ENCODE measurements around the gene KRT9. TPM values are rescaled to one million over a fixed set of nuclear protein-coding genes. Genes with fewer than 3 reads are reported as not detected.
"Not testable (repeated sequence)": the region's sequence is repeated elsewhere in the genome, so short reads cannot be mapped to it uniquely, and the experiment has no call there.

KRT9 gene
- total and polyA plus RNA-seq, 4 donors, result 0.11 TPM; not detected in 3

- Histone ChIP-seq H3K4me1 (ENCODE audit: control insufficient read depth, insufficient read depth, low read length) (peaks cover 5% of the 10 kb centered on the region), H3K36me3 (ENCODE audit: control insufficient read depth, insufficient read depth, low read length) (no peaks in the 10 kb centered on the region), H3K27me3 (ENCODE audit: control insufficient read depth, insufficient read depth, low read length) (no peaks in the 10 kb centered on the region), H3K9me3 (ENCODE audit: control insufficient read depth, insufficient read depth, low read length) (no peaks in the 10 kb centered on the region), H3K27ac (ENCODE audit: low read depth, low read length) (no peak overlapping the region), H3K4me3 (ENCODE audit: low read depth, low read length) (no peak overlapping the region)
- peak; percentile 12 to 82 (median 38) for DNase-seq (ENCODE audit: low read depth in 4 of 6, low spot score in 6 of 6)
- 30% methylated on average over 12 of the region's 18 CpGs for WGBS (ENCODE audit: insufficient coverage)
These were observed 7.8 kb upstream of the KRT9 start for GRCh38 chr17:41579484-41580243.

- H3K4me3 ChIP-seq (ENCODE audit: low read depth, low read length), result no peak overlapping the region
- no peaks in the 10 kb centered on the region for H3K27me3 ChIP-seq (ENCODE audit: control insufficient read depth, insufficient read depth, low read length)
- no peak for DNase-seq (ENCODE audit: low read depth in 4 of 6, low spot score in 6 of 6)
- WGBS (ENCODE audit: insufficient coverage), result 61% methylated on average over 3 of the region's 5 CpGs
- no peak overlapping the region for H3K27ac ChIP-seq (ENCODE audit: low read depth, low read length)
- H3K36me3 ChIP-seq (ENCODE audit: control insufficient read depth, insufficient read depth, low read length), result no peaks in the 10 kb centered on the region
- no peaks in the 10 kb centered on the region for H3K9me3 ChIP-seq (ENCODE audit: control insufficient read depth, insufficient read depth, low read length)
- H3K4me1 ChIP-seq (ENCODE audit: control insufficient read depth, insufficient read depth, low read length), result peaks cover 5% of the 10 kb centered on the region
These were observed 7.1 kb upstream of the KRT9 start for GRCh38 chr17:41578971-41579370.

GRCh38 chr17:41578538-41578937, 6.7 kb upstream of the KRT9 start:
- Histone ChIP-seq H3K4me3 (ENCODE audit: low read depth, low read length) (no peak overlapping the region), H3K36me3 (ENCODE audit: control insufficient read depth, insufficient read depth, low read length) (no peaks in the 10 kb centered on the region), H3K27me3 (ENCODE audit: control insufficient read depth, insufficient read depth, low read length) (no peaks in the 10 kb centered on the region), H3K4me1 (ENCODE audit: control insufficient read depth, insufficient read depth, low read length) (peaks cover 5% of the 10 kb centered on the region), H3K9me3 (ENCODE audit: control insufficient read depth, insufficient read depth, low read length) (no peaks in the 10 kb centered on the region), H3K27ac (ENCODE audit: low read depth, low read length) (no peak overlapping the region)
- no peak for DNase-seq (ENCODE audit: low read depth in 4 of 6, low spot score in 6 of 6)
- WGBS (ENCODE audit: insufficient coverage), result no CpG with 5 or more reads among the region's 1 CpG

GRCh38 chr17:41576740-41577139, 4.9 kb upstream of the KRT9 start:
- H3K36me3 ChIP-seq (ENCODE audit: control insufficient read depth, insufficient read depth, low read length); H3K9me3 ChIP-seq (ENCODE audit: control insufficient read depth, insufficient read depth, low read length); H3K4me1 ChIP-seq (ENCODE audit: control insufficient read depth, insufficient read depth, low read length); H3K4me3 ChIP-seq (ENCODE audit: low read depth, low read length); H3K27ac ChIP-seq (ENCODE audit: low read depth, low read length); H3K27me3 ChIP-seq (ENCODE audit: control insufficient read depth, insufficient read depth, low read length); DNase-seq (ENCODE audit: low read depth in 4 of 6, low spot score in 6 of 6): not testable (repeated sequence)
- WGBS (ENCODE audit: insufficient coverage), result 92% methylated on average over 4 of the region's 4 CpGs

- peaks cover 5% of the 10 kb centered on the region for H3K4me1 ChIP-seq (ENCODE audit: control insufficient read depth, insufficient read depth, low read length)
- peaks cover 13% of the 10 kb centered on the region for H3K27me3 ChIP-seq (ENCODE audit: control insufficient read depth, insufficient read depth, low read length)
- H3K27ac ChIP-seq (ENCODE audit: low read depth, low read length), result no peak overlapping the region
- 63% methylated on average over 3 of the region's 3 CpGs for WGBS (ENCODE audit: insufficient coverage)
- H3K4me3 ChIP-seq (ENCODE audit: low read depth, low read length), result no peak overlapping the region
- no peaks in the 10 kb centered on the region for H3K36me3 ChIP-seq (ENCODE audit: control insufficient read depth, insufficient read depth, low read length)
- H3K9me3 ChIP-seq (ENCODE audit: control insufficient read depth, insufficient read depth, low read length), result no peaks in the 10 kb centered on the region
- DNase-seq (ENCODE audit: low read depth in 4 of 6, low spot score in 6 of 6), result no peak
These were observed 3.5 kb upstream of the KRT9 start for GRCh38 chr17:41575336-41575735.

- no peaks in the 10 kb centered on the region for H3K36me3 ChIP-seq (ENCODE audit: control insufficient read depth, insufficient read depth, low read length)
- no peaks in the 10 kb centered on the region for H3K4me1 ChIP-seq (ENCODE audit: control insufficient read depth, insufficient read depth, low read length)
- no peak overlapping the region for H3K4me3 ChIP-seq (ENCODE audit: low read depth, low read length)
- 87% methylated on average over 5 of the region's 6 CpGs for whole genome bisulfite sequencing (ENCODE audit: insufficient coverage)
- DNase-seq (ENCODE audit: low read depth in 4 of 6, low spot score in 6 of 6), result no peak
- H3K27ac ChIP-seq (ENCODE audit: low read depth, low read length), result no peak overlapping the region
- no peaks in the 10 kb centered on the region for H3K9me3 ChIP-seq (ENCODE audit: control insufficient read depth, insufficient read depth, low read length)
- peaks cover 8% of the 10 kb centered on the region for H3K27me3 ChIP-seq (ENCODE audit: control insufficient read depth, insufficient read depth, low read length)
These were observed 4.5 kb downstream of the KRT9 start for GRCh38 chr17:41567317-41567716.

- no peaks in the 10 kb centered on the region for H3K36me3 ChIP-seq (ENCODE audit: control insufficient read depth, insufficient read depth, low read length)
- H3K4me3 ChIP-seq (ENCODE audit: low read depth, low read length), result no peak overlapping the region
- no peaks in the 10 kb centered on the region for H3K27me3 ChIP-seq (ENCODE audit: control insufficient read depth, insufficient read depth, low read length)
- no peaks in the 10 kb centered on the region for H3K9me3 ChIP-seq (ENCODE audit: control insufficient read depth, insufficient read depth, low read length)
- no peak for DNase-seq (ENCODE audit: low read depth in 4 of 6, low spot score in 6 of 6)
- H3K27ac ChIP-seq (ENCODE audit: low read depth, low read length), result no peak overlapping the region
- no peaks in the 10 kb centered on the region for H3K4me1 ChIP-seq (ENCODE audit: control insufficient read depth, insufficient read depth, low read length)
These were observed 6.5 kb downstream of the KRT9 start for GRCh38 chr17:41565338-41565737.

GRCh38 chr17:41563607-41564170, 8.2 kb downstream of the KRT9 start:
- no peaks in the 10 kb centered on the region for H3K4me1 ChIP-seq (ENCODE audit: control insufficient read depth, insufficient read depth, low read length)
- WGBS (ENCODE audit: insufficient coverage), result 44% methylated on average over 3 of the region's 3 CpGs
- no peaks in the 10 kb centered on the region for H3K36me3 ChIP-seq (ENCODE audit: control insufficient read depth, insufficient read depth, low read length)
- H3K4me3 ChIP-seq (ENCODE audit: low read depth, low read length), result no peak overlapping the region
- DNase-seq (ENCODE audit: low read depth in 4 of 6, low spot score in 6 of 6), result peak in 1 of 6 donors; percentile 30
- H3K27me3 ChIP-seq (ENCODE audit: control insufficient read depth, insufficient read depth, low read length), result no peaks in the 10 kb centered on the region
- H3K27ac ChIP-seq (ENCODE audit: low read depth, low read length), result no peak overlapping the region
- H3K9me3 ChIP-seq (ENCODE audit: control insufficient read depth, insufficient read depth, low read length), result no peaks in the 10 kb centered on the region

GRCh38 chr17:41561554-41561953, 10.3 kb downstream of the KRT9 start:
- Histone ChIP-seq H3K27ac (ENCODE audit: low read depth, low read length) (no peak overlapping the region), H3K36me3 (ENCODE audit: control insufficient read depth, insufficient read depth, low read length) (no peaks in the 10 kb centered on the region), H3K27me3 (ENCODE audit: control insufficient read depth, insufficient read depth, low read length) (no peaks in the 10 kb centered on the region), H3K4me3 (ENCODE audit: low read depth, low read length) (no peak overlapping the region), H3K4me1 (ENCODE audit: control insufficient read depth, insufficient read depth, low read length) (peaks cover 2% of the 10 kb centered on the region), H3K9me3 (ENCODE audit: control insufficient read depth, insufficient read depth, low read length) (no peaks in the 10 kb centered on the region)
- 81% methylated on average over 4 of the region's 6 CpGs for whole genome bisulfite sequencing (ENCODE audit: insufficient coverage)
- no peak for DNase-seq (ENCODE audit: low read depth in 4 of 6, low spot score in 6 of 6)

- DNase-seq (ENCODE audit: low read depth in 4 of 6, low spot score in 6 of 6), result no peak
- WGBS (ENCODE audit: insufficient coverage), result 80% methylated on average over 1 of the region's 2 CpGs
These were observed 12.3 kb downstream of the KRT9 start for GRCh38 chr17:41559548-41559947.

More at GRCh38 chr17:41559548-41559947, 12.3 kb downstream of the KRT9 start:
- Histone ChIP-seq H3K9me3 (ENCODE audit: control insufficient read depth, insufficient read depth, low read length) (no peaks in the 10 kb centered on the region), H3K36me3 (ENCODE audit: control insufficient read depth, insufficient read depth, low read length) (no peaks in the 10 kb centered on the region), H3K27ac (ENCODE audit: low read depth, low read length) (no peak overlapping the region), H3K27me3 (ENCODE audit: control insufficient read depth, insufficient read depth, low read length) (no peaks in the 10 kb centered on the region), H3K4me3 (ENCODE audit: low read depth, low read length) (no peak overlapping the region), H3K4me1 (ENCODE audit: control insufficient read depth, insufficient read depth, low read length) (peaks cover 5% of the 10 kb centered on the region)

Measured in spinal cord (tissue), 10 donors.